K562 (cell line): ENCODE data around the gene AMZ1. TPM values are rescaled to one million over a fixed set of nuclear protein-coding genes. Genes with fewer than 3 reads are reported as not detected.
"Not testable (repeated sequence)": the region's sequence is repeated elsewhere in the genome, so short reads cannot be mapped to it uniquely, and the experiment has no call there.

Source experiments
- ATAC-seq: fragments of 200-7000 bp; cut with Tn5 transposase; 3 replicates; pipeline ENCODE4 v1.9.1; 2020; ENCODE audit warnings: moderate library complexity
- BruUV-seq: library from RNA; stranded (reverse); fragments of 400-500 nt; replicated peaks from 2 replicates; lab custom pipeline; 2021; lab: Mats Ljungman, UMichigan
- CTCF ChIA-PET: fragments of 300-600 bp; formaldehyde crosslinking; extraction: SDS; loops from one replicate; lab custom pipeline; 2021; ENCODE audit warnings: low intra/inter-chr PET ratio; lab: Yijun Ruan, JAX
- POLR2A ChIA-PET: fragments of 300-600, 350-650 bp; sonication (Branson Sonifier 250); formaldehyde crosslinking; extraction: SDS; loops from one replicate; lab custom pipeline; 2021; ENCODE audit warnings: antibody characterized with exemption, inconsistent platforms; lab: Yijun Ruan, JAX
- DNase-seq, 4 experiments: peaks; one replicate each; pipeline versions ENCODE4 v3.0.0 to v3.0.0-alpha.2; 2011 to 2018; ENCODE audit warnings: low spot score in 3 of 4, mixed read lengths in 3 of 4; ENCODE audit errors: extremely low read depth in 1 of 4
- FAIRE-seq: peaks from 2 replicates; lab custom pipeline; 2011; peaks lifted over from hg19 to GRCh38; lab: Jason Lieb, UNC
- H2AFZ ChIP-seq: 2 replicates; pipeline ENCODE4 v1.6.0; 2011; ENCODE audit warnings: low read depth, low read length, control low read depth, inconsistent platforms
- H3K27ac ChIP-seq: fragments of 200-600 bp; 3 replicates; pipeline ENCODE4 v1.8.0; 2011; ENCODE audit warnings: low read depth, mild to moderate bottlenecking, control low read depth, inconsistent platforms, low read length, moderate library complexity, mixed read lengths; ENCODE audit errors: extremely low read depth
- H3K27me3 ChIP-seq, 2 experiments: fragments of 300-600 bp in 1 of 2; 2 replicates in 1 of 2; 3 replicates in 1 of 2; pipeline versions ENCODE4 v1.6.0 to v1.8.0; 2011; ENCODE audit warnings: inconsistent platforms in 2 of 2, low read length in 2 of 2, mild to moderate bottlenecking in 1 of 2, mixed read lengths in 1 of 2, moderate library complexity in 1 of 2; ENCODE audit not compliant: control insufficient read depth in 2 of 2, insufficient read depth in 2 of 2
- H3K36me3 ChIP-seq: fragments of 300-600 bp; 3 replicates; pipeline ENCODE4 v1.8.0; 2011; ENCODE audit warnings: mild to moderate bottlenecking, low read length, inconsistent platforms; ENCODE audit not compliant: control insufficient read depth, insufficient read depth
- H3K4me1 ChIP-seq, 2 experiments: fragments of 200-600 bp in 1 of 2; replicated peaks in 1 of 2; 2 replicates in 1 of 2; 3 replicates in 1 of 2; pipeline versions ENCODE4 v1.5.1 to v1.8.0; 2011; ENCODE audit warnings: inconsistent platforms in 2 of 2, low read length in 2 of 2, mild to moderate bottlenecking in 1 of 2, mixed read lengths in 1 of 2, moderate library complexity in 1 of 2; ENCODE audit not compliant: control insufficient read depth in 2 of 2, insufficient read depth in 2 of 2
- H3K4me2 ChIP-seq: 2 replicates; pipeline ENCODE4 v1.6.1; 2011; ENCODE audit warnings: low read length, control low read depth, inconsistent platforms, mixed read lengths; ENCODE audit not compliant: insufficient read depth
- H3K4me3 ChIP-seq: fragments of 200-600 bp; sonication (generic), shearing (Covaris generic); 2 replicates; pipeline ENCODE4 v1.5.1; 2016; ENCODE audit warnings: control low read depth, inconsistent platforms
- H3K79me2 ChIP-seq: fragments of 200-600 bp; 3 replicates; pipeline ENCODE4 v1.8.0; 2011; ENCODE audit warnings: low read length, inconsistent platforms; ENCODE audit not compliant: control insufficient read depth, insufficient read depth
- H3K9ac ChIP-seq, 2 experiments: 2 replicates each; pipeline versions ENCODE4 v1.6.0 to v1.6.1; 2011; ENCODE audit warnings: low read depth in 2 of 2, low read length in 2 of 2, control low read depth in 1 of 2, inconsistent platforms in 1 of 2, mild to moderate bottlenecking in 1 of 2, mixed read lengths in 1 of 2; ENCODE audit not compliant: insufficient read depth in 1 of 2
- H3K9me1 ChIP-seq: one replicate; pipeline ENCODE4 v1.6.0; 2011; ENCODE audit warnings: inconsistent platforms, mild to moderate bottlenecking, low read length, moderate library complexity; ENCODE audit not compliant: control insufficient read depth, insufficient read depth
- H3K9me3 ChIP-seq: replicated peaks from 2 replicates; pipeline ENCODE4 v1.5.1; 2011; ENCODE audit warnings: low read depth, low read length, inconsistent platforms; ENCODE audit not compliant: control insufficient read depth, insufficient read depth
- H4K20me1 ChIP-seq: replicated peaks from 2 replicates; pipeline ENCODE4 v1.6.1; 2011; ENCODE audit warnings: low read length, inconsistent platforms, mixed read lengths; ENCODE audit not compliant: control insufficient read depth, insufficient read depth
- ATF3 ChIP-seq, 2 experiments: fragments of 450-650 bp in 1 of 2; sonication (generic) in 1 of 2; formaldehyde crosslinking in 1 of 2; IDR thresholded peaks in 1 of 2; conservative IDR thresholded peaks in 1 of 2; 2 replicates each; pipeline versions ENCODE4 v1.6.1 to v1.8.1; 2016 to 2023; ENCODE audit warnings: mild to moderate bottlenecking in 2 of 2, moderate library complexity in 2 of 2, inconsistent platforms in 1 of 2, missing genetic modification reagents in 1 of 2
- ATF7 ChIP-seq: fragments of 450-650 bp; IDR thresholded peaks from 2 replicates; pipeline ENCODE4 v1.7.1; 2014; ENCODE audit warnings: mild to moderate bottlenecking, moderate library complexity
- C11orf30 ChIP-seq: fragments of 450-650 bp; IDR thresholded peaks from 2 replicates; pipeline ENCODE4 v1.6.1; 2016; ENCODE audit warnings: low read depth, mild to moderate bottlenecking
- MEIS2 ChIP-seq: fragments of 450-650 bp; IDR thresholded peaks from 2 replicates; pipeline ENCODE4 v1.6.1; 2014; ENCODE audit warnings: mild to moderate bottlenecking; ENCODE audit not compliant: partially characterized antibody
- NRF1 ChIP-seq, 2 experiments: fragments of 450-650 bp; IDR thresholded peaks in 1 of 2; conservative IDR thresholded peaks in 1 of 2; 2 replicates each; pipeline ENCODE4 v1.6.1; 2014; ENCODE audit warnings: mild to moderate bottlenecking in 2 of 2
- SMAD4 ChIP-seq: fragments of 250-450 bp; sonication (Bioruptor Pico); conservative IDR thresholded peaks from 2 replicates; pipeline ENCODE4 v1.8.0; 2021; ENCODE audit warnings: inconsistent platforms, mild to moderate bottlenecking, moderate library complexity
- TOE1 ChIP-seq, 2 experiments: fragments of 450-650 bp in 1 of 2; sonication (generic) in 1 of 2; formaldehyde crosslinking in 1 of 2; IDR thresholded peaks; 2 replicates each; pipeline versions ENCODE4 v1.7.1 to v1.8.0; 2016 to 2022; ENCODE audit warnings: borderline replicate concordance in 2 of 2, mild to moderate bottlenecking in 2 of 2, antibody characterized with exemption in 1 of 2, inconsistent platforms in 1 of 2, low read depth in 1 of 2, missing genetic modification reagents in 1 of 2, moderate library complexity in 1 of 2
- ZNF175 ChIP-seq: fragments of 200-800 bp; sonication (Bioruptor generic); IDR thresholded peaks from 2 replicates; pipeline ENCODE4 v1.6.1; 2016; ENCODE audit warnings: low read depth, mild to moderate bottlenecking, missing genetic modification characterization, missing compliant biosample characterization
- WGBS: fragments of 100-300 bp; shearing (Covaris generic); methylation state at CpG from one replicate; pipeline ENCODE4 v1.1.6; 2016; ENCODE audit warnings: low coverage, mixed read lengths; ENCODE audit not compliant: insufficient coverage; ENCODE audit errors: missing lambda C conversion rate; 5-methylcytosine and 5-hydroxymethylcytosine counted together
- in situ Hi-C: fragments of 300-500 bp; cut with MboI; formaldehyde crosslinking; loops from 4 replicates; pipeline ENCODE4 v1.15.0; 2018; ENCODE audit warnings: inconsistent platforms, mixed read lengths
- intact Hi-C: fragments of 100-400 bp; cut with micrococcal nuclease; formaldehyde crosslinking; loops from 2 replicates; pipeline ENCODE4 v1.14.2; 2022
- polyA plus RNA-seq, 8 experiments: library from polyadenylated mRNA; depleted of rRNA in 4 of 8; stranded (reverse) in 5 of 8; unstranded in 3 of 8; fragments of >200 nt; fragmentation: Nextera tagmentation in 2 of 8; fragmentation: Illumina TruSeq in 1 of 8; extraction: Ambion mirVana in 2 of 8; extraction: Trizol in 1 of 8; gene quantifications; 2 replicates each; pipeline versions ENCODE4 v1.2.1 to v1.2.3, GENCODE V29; 2011 to 2014; ENCODE audit warnings: inconsistent platforms in 1 of 8, missing spikeins in 1 of 8
- total RNA-seq, 7 experiments: library from RNA; depleted of rRNA in 6 of 7; stranded (reverse); fragments of >200 nt in 6 of 7; fragmentation: Illumina TruSeq in 2 of 7; extraction: Trizol in 2 of 7; gene quantifications; 2 replicates each; pipeline versions ENCODE4 v1.2.1 to v1.2.3, GENCODE V29; 2011 to 2021; ENCODE audit warnings: low replicate concordance in 1 of 7

AMZ1 gene
- total and polyA plus RNA-seq, 9 of the 15 experiments (the other 6 are each of a cell fraction or from before 2014, with no cell fraction given), result not detected

DNA sequence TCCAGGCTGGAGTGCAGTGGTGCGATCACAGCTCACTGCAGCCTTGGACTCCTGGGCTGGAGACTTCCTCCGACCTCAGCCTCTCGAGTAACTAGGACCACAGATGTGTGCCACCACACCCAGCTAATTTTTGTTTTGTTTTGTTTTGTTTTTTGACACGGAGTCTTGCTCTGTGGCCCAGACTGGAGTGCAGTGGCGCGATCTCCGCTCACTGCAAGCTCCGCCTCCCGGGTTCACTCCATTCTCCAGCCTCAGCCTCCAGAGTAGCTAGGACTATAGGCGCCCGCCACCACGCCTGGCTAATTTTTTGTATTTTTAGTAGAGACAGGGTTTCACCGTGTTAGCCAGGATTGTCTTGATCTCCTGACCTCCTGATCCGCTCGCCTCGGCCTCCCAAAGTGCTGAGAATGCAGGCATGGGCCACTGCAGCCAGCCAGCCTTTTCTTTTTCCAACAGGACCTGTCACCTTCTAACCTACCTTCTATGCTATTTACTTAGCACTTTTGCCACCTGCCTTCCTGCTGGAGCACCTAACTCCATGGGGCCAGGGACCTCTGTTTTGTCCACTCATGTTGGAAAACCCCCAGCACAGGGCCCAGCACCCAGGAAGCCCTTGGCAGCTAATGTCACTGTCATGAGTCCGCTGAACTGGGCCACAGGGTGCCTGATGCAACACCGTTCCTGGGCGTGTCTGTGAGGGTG, 5.6 kb downstream of the AMZ1 start:
- WGBS, result 58% methylated on average over 19 of the region's 19 CpGs
- peak; percentile 91 for ATAC-seq
- not testable (repeated sequence) for H3K27ac ChIP-seq; TF ChIP-seq TOE1 (CRISPR knock-in tag; IDR thresholded peaks at IDR 0.05; ENCODE audit: borderline replicate concordance, low read depth); ATF3 (CRISPR knock-in tag; conservative IDR thresholded peaks at IDR 0.05)
- TF ChIP-seq TOE1 (IDR thresholded peaks at IDR 0.05; ENCODE audit: borderline replicate concordance) (peak; percentile 55; the same call in 1 of the 2 replicates), ATF7 (peak; percentile 90), SMAD4 (peak; percentile 71; the same call in 1 of the 2 replicates), C11orf30 (peak; percentile 51; the same call in 1 of the 2 replicates), ZNF175 (CRISPR knock-in tag) (peak; percentile 85), MEIS2 (peak; percentile 31), NRF1 (conservative IDR thresholded peaks at IDR 0.05 in 1 of 2, IDR thresholded peaks at IDR 0.05 in 1 of 2) (0 out of 4 replicates have a peak, but pooled peaks of 1 of the 2 experiments have one; percentile 23), ATF3 (IDR thresholded peaks at IDR 0.05) (peak; percentile 95)

More for the DNA sequence above, 5.6 kb downstream of the AMZ1 start:
- H3K4me2 ChIP-seq, H3K9me1 ChIP-seq, H3K9me3 ChIP-seq, H3K79me2 ChIP-seq, FAIRE-seq, H3K9ac ChIP-seq, intact Hi-C loops, BruUV-seq, in situ Hi-C loops, H4K20me1 ChIP-seq, H3K4me1 ChIP-seq, H3K4me3 ChIP-seq, DNase-seq, H3K36me3 ChIP-seq, CTCF ChIA-PET: not testable (repeated sequence)
- Histone ChIP-seq H3K27me3 (peaks cover 21 to 42% of the 10 kb centered on the region in 2 experiments), H2AFZ (peak overlapping the region; percentile 45; the same call in 1 of the 2 replicates)
- POLR2A ChIA-PET, result interaction anchor here (0.6 to 1.2 kb wide), 3 partner anchors 17 to 1945 kb away, joined by 3 to 6 read pairs (median 4); no protein-coding TSS in a partner anchor
